HG03469 (cell line): ENCODE results near the gene ZFR2.
"Not testable (repeated sequence)": the region's sequence is repeated elsewhere in the genome, so short reads cannot be mapped to it uniquely, and the experiment has no call there.

Experiments used
- ATAC-seq: cut with Tn5 transposase; IDR thresholded peaks from one replicate; pipeline ENCODE4 v1.9.1; 2021; ENCODE audit warnings: mild to moderate bottlenecking, moderate library complexity, moderate number of reproducible peaks; ENCODE audit not compliant: unreplicated experiment

The ZFR2 gene

GRCh38 chr19:3817761-3818160 is 51.1 kb downstream of the ZFR2 start:
- no peak for ATAC-seq

DNA sequence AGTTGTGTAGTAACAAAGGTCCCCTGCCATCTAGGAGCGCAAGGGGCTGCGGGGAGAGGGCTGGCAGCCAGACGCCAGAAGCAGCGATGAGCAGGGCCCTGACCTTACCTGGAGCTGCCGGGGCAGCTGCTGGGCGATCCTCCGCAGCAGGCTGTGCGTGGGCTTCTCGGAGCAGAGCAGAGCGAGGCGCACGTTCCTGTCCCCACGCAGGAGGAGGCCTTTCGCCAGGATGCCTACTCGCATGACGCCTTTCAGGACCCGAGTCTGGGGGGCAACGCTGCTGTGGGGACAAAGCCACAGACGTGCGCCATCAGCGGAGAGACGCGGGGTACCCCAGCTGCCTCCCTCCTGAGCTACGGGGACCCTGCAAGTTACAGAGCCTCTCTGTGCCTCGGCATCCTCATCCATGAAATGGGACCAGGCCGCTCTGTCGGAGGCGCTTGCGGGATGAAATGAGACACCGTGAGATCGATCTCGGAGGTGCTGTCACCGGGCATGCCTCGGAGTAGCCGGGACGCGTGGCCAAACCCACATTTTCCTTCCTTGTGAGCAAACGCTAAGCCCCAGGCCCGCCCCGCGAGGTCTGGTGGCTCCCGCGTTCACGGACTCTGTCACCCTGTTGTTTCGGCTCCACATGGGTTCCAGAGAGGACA is 52.1 kb downstream of the ZFR2 start:
- ATAC-seq = no peak

DNA sequence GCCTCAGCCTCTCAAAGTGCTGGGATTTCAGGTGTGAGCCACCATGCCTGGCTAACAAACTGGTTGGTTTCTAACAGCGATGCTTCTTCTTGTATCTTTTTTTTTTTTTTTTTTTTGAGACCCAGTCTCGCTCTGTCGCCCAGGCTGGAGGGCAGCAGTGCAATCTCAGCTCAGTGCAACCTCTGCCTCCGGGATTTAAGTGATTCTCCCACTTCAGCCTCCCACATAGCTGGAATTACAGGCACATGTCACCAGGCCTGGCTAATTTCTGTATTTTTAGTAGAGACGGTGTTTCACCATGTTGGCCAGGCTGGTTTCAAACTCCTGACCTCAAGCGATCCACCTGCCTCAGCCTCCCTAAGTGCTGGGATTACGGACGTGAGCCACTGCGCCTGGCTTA is 52.7 kb downstream of the ZFR2 start:
- ATAC-seq = not testable (repeated sequence)

- no peak for ATAC-seq
Measured at GRCh38 chr19:3814648-3815047, 54.2 kb downstream of the ZFR2 start.

DNA sequence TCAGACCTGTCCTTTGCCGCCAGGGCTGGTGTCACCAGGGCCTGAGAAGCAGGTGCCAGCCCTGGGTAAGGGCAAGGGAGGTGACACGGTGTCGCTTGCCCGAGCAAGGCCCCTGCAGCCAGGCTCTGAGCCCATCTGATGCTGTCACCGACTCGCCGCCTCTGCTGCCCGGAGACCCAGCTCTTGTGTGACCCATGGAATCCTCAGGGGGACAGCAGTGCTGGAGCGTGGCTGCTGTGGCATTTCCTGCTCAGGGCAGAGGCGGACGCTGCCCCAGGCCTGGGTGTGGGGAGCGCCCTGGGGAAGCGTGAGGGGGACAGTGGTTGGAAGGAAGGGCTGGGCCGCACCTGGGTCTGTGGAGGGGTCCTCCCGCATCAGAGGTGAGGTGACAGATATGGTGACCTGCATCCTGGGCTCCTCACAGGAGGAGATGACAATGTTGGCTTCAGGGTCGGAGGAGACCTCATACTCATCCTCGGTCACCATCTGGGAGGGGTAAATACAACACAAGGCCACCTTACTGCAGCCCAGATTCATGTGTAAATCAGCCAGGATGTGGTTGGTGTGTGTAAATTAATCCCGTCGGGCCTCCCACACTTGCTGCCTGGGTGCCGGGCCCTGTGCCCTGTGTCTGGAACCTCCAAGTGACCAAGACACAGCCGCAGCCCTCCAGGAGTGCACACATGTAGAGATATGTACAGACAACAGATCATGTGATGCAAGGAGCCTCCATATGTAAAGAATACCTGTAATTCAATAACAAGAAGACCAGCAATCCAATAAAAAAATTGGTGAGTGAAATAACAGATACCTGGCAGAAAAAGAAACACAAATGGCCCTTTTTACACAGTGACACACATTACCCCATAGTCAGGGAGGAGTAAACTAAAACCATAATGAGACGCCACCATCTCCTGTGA is 55.1 kb downstream of the ZFR2 start:
- no peak for ATAC-seq

DNA sequence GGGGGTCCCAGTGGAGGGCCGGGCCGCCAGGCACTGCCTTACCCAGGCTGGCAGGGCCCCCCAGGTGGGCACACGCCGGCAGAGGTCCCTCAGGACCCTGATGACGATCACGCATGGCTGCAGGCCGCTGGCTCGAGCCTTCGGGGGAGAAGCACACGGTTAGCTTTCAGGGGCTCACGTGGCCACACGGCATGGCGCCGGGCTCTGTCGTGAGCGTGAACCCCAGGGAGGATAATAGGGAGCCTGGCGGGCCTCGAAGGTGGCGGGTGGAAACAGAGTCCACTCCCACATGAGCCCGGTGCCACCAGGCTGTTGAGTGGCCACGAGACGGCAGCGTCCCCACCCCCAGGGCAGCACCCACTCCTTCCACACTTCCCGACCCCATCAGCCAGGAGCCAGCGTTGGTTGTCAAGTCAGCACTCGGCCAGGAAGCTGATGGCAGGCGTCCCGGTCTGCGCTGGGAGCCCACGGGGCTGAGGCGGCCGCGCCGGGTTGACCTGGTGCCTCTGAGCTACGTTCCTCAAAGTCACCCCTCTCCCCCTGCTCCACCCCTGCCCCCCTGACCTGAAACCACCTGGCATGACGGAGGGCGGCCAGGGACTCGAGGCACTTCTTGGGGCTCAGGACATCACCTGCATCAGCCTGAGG is 58.0 kb downstream of the ZFR2 start:
- ATAC-seq = no peak

- no peak for ATAC-seq
Measured at GRCh38 chr19:3809881-3810707, 58.7 kb downstream of the ZFR2 start.

GRCh38 chr19:3808420-3809143 is 60.3 kb downstream of the ZFR2 start:
- no peak for ATAC-seq

GRCh38 chr19:3807574-3808354 is 61.1 kb downstream of the ZFR2 start:
- ATAC-seq = no peak

- ATAC-seq = no peak
Measured at GRCh38 chr19:3807131-3807480, 61.7 kb downstream of the ZFR2 start.

GRCh38 chr19:3805859-3806258 is 63.0 kb downstream of the ZFR2 start:
- ATAC-seq = no peak

DNA sequence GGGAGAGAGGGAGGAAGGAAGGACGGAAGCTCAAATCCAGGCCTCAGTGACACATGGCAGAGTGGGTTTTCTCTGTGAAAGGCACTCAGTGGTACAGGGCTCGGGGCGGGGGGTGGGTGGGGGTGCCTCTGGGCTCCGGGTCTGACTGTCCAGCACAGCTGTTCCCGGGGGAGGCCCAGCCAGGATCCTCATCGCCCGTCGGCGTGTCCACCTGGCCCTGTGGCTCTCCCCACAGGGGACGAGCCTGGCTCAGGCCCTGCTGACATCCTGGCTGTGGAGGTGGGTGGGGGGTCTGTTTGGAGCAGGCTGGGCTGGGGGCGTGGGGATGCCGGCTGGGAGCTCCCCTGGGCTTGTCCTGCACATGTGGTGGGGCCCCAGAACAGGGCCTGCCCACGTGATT is 64.4 kb downstream of the ZFR2 start:
- no peak for ATAC-seq

GRCh38 chr19:3803986-3804385 is 64.9 kb downstream of the ZFR2 start:
- no peak for ATAC-seq

GRCh38 chr19:3803114-3803888 is 65.5 kb downstream of the ZFR2 start:
- no peak for ATAC-seq

GRCh38 chr19:3801412-3802096 is 67.3 kb downstream of the ZFR2 start:
- no peak for ATAC-seq

DNA sequence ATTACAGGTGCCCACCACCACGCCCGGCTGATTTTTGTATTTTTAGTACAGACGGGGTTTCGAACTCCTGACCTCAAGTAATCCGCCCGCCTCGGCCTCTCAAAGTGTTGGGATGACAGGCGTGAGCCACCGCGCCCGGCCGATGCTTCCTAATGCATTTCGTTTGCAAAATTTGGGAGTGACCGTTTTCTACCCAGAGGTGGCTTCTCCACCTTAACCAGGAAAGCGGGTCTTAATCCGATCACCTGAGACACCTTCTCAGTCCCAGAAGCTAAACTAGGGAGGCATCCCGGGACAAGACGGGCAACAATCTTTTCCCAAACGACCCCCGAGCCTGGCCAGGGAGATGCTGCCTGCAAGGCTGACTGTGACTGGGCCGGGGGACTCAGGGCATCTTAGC is 67.8 kb downstream of the ZFR2 start:
- ATAC-seq = no peak

DNA sequence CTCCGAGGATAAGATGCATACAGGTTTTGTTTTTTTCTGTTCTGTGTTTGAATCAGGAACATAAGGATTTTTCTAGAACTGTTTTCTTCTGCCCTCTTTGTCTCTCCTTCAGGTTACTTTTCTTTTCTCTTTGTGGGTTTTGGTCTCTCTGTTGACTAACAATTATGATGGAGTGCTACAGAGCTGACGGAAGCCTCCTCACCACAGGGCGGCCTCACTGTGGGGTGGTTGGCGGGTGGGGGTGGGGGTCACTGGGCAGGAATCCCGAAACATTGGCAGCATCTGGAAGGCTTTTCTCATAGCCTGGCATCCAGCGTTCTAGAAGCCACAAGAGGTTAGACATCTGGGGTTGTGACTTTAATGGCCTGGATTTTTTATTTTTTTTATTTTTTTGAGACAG is 70.7 kb downstream of the ZFR2 start:
- no peak for ATAC-seq

DNA sequence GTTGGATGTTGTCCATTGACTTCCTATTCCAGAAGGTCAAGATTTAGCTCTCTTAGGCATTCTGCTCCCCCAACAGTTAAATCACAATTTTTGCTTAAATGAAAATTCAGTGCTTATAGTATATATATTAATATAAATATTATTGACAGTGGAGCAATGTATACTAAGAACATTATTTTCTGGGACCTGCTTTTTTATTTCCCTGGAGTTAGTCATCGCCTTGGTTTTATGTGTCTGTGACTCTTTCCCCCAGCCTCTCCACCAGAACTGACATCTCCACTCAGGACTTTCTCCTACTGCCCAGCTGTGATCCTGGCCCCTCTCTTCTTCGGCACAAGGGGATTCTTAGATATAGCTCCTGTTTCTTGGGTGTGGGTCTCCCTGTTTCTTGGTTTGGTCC is 72.5 kb downstream of the ZFR2 start:
- ATAC-seq = no peak
